ENCODE data around the gene IQSEC1.

GRCh38 chr3:13024765-13025065 is 48.5 kb downstream of the IQSEC1 start:
- TF ChIP-seq CTCF (IDR thresholded peaks at IDR 0.05; ENCODE audit: insufficient read depth, low read length, poor library complexity, severe bottlenecking) (no peak), EZH2phosphoT487 (conservative IDR thresholded peaks at IDR 0.05; ENCODE audit: low read length) (no peak)
